HFFc6 (cell line): ENCODE data around the gene MAGI1. TPM values are rescaled to one million over a fixed set of nuclear protein-coding genes. Genes with fewer than 3 reads are reported as not detected.

Experiments
- DNase-seq: peaks from one replicate; pipeline ENCODE4 v3.0.0-alpha.2; 2018
- H3K27ac Mint-ChIP-seq: 2 replicates; pipeline ENCODE4 v1.8.0; 2020; ENCODE audit warnings: mild to moderate bottlenecking, mixed read lengths
- H3K27me3 Mint-ChIP-seq: 2 replicates; pipeline ENCODE4 v1.8.0; 2021; ENCODE audit warnings: mild to moderate bottlenecking, moderate library complexity, mixed read lengths; ENCODE audit not compliant: insufficient read depth
- H3K36me3 Mint-ChIP-seq: 2 replicates; pipeline ENCODE4 v1.8.0; 2021; ENCODE audit warnings: low read depth, mixed read lengths
- H3K4me1 Mint-ChIP-seq: 2 replicates; pipeline ENCODE4 v1.8.0; 2020; ENCODE audit warnings: low read depth, mixed read lengths
- H3K4me3 Mint-ChIP-seq: 2 replicates; pipeline ENCODE4 v1.8.0; 2020; ENCODE audit warnings: mild to moderate bottlenecking, moderate library complexity, mixed read lengths
- H3K9me3 Mint-ChIP-seq: 2 replicates; pipeline ENCODE4 v1.8.0; 2020; ENCODE audit warnings: mild to moderate bottlenecking, mixed read lengths
- CTCF ChIP-seq: fragments of 200-600 bp; sonication (generic); IDR thresholded peaks from 2 replicates; pipeline ENCODE4 v1.5.0; 2021; ENCODE audit warnings: antibody characterized with exemption, mild to moderate bottlenecking
- total RNA-seq, 6 experiments: library from RNA; stranded (reverse); fragmentation: NEBNext Ultra II Directional; extraction: Animal tissue kit (Norgen Biotek cat#: 25700); gene quantifications; 2 replicates in 1 of 6; 3 replicates in 5 of 6; pipeline ENCODE4 v1.2.3, GENCODE V29; 2021

MAGI1 gene
- total RNA-seq, 6 experiments from 2014 or later = 21.1 to 30.5 (median 22.4) TPM

DNA sequence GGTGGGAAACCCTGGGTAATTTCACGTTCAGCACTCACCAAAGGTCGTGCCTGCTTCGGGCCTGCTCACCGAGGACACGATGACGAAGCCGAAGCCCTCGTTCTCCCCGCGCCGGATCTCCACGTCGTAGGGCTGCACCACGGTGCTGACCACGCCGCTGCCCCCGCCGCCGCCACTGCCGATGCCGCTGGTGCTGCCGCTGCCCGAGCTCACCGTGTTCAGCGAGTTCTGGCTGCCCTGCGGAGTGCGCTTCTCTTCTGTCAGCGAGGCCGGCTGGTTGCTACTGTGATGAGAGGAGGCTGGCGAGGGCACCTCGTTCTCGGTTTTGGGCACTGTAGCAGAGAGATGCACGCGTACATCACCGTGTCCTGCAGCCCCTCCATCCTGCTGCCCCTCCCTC lies 659.5 kb downstream of the MAGI1 start:
- no peaks in the 10 kb centered on the region for H3K9me3 Mint-ChIP-seq
- no peak for DNase-seq
- H3K27ac Mint-ChIP-seq = no peak overlapping the region
- no peak overlapping the region for H3K4me3 Mint-ChIP-seq
- peaks cover 39% of the 10 kb centered on the region for H3K36me3 Mint-ChIP-seq
- TF ChIP-seq CTCF = no peak
- H3K27me3 Mint-ChIP-seq = no peaks in the 10 kb centered on the region
- peaks cover 8% of the 10 kb centered on the region; the same call in 1 of the 2 replicates for H3K4me1 Mint-ChIP-seq

DNA sequence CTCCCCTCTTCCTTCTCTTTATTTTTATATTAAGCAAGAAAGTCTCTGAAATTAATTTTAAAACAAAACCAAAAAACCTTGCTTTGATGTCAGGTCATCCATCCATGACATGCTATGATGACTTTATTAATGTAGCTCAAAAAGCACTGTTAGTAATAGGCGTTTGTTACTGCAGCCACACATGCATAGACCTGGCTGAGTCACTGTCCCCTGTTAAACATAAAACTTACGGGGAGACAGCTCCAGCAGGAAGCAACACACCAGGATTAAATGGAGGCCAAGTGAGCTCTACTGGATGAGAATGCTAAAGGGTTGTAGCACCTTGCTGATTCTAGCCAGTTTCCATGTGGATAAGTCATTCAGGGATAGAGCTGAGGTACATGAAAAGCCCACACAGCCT lies 661.1 kb downstream of the MAGI1 start:
- no peaks in the 10 kb centered on the region for H3K9me3 Mint-ChIP-seq
- no peak for TF ChIP-seq CTCF
- DNase-seq = no peak
- peaks cover 28% of the 10 kb centered on the region for H3K36me3 Mint-ChIP-seq
- H3K4me3 Mint-ChIP-seq = no peak overlapping the region
- H3K4me1 Mint-ChIP-seq = peaks cover 8% of the 10 kb centered on the region; the same call in 1 of the 2 replicates
- H3K27ac Mint-ChIP-seq = no peak overlapping the region
- H3K27me3 Mint-ChIP-seq = no peaks in the 10 kb centered on the region

- H3K4me3 Mint-ChIP-seq = no peak overlapping the region
- no peak for TF ChIP-seq CTCF
- no peak overlapping the region for H3K27ac Mint-ChIP-seq
- no peak for DNase-seq
- peaks cover 6% of the 10 kb centered on the region; the same call in 1 of the 2 replicates for H3K4me1 Mint-ChIP-seq
- H3K27me3 Mint-ChIP-seq = no peaks in the 10 kb centered on the region
- H3K9me3 Mint-ChIP-seq = no peaks in the 10 kb centered on the region
- H3K36me3 Mint-ChIP-seq = peaks cover 28% of the 10 kb centered on the region
Measured at GRCh38 chr3:65376426-65376825, 662.3 kb downstream of the MAGI1 start.

GRCh38 chr3:65371053-65371452 lies 667.7 kb downstream of the MAGI1 start:
- no peaks in the 10 kb centered on the region for H3K9me3 Mint-ChIP-seq
- H3K27me3 Mint-ChIP-seq = no peaks in the 10 kb centered on the region
- H3K4me1 Mint-ChIP-seq = no peaks in the 10 kb centered on the region
- DNase-seq = no peak
- no peak overlapping the region for H3K4me3 Mint-ChIP-seq
- no peak overlapping the region for H3K27ac Mint-ChIP-seq
- no peak for TF ChIP-seq CTCF
- peaks cover 29% of the 10 kb centered on the region for H3K36me3 Mint-ChIP-seq

DNA sequence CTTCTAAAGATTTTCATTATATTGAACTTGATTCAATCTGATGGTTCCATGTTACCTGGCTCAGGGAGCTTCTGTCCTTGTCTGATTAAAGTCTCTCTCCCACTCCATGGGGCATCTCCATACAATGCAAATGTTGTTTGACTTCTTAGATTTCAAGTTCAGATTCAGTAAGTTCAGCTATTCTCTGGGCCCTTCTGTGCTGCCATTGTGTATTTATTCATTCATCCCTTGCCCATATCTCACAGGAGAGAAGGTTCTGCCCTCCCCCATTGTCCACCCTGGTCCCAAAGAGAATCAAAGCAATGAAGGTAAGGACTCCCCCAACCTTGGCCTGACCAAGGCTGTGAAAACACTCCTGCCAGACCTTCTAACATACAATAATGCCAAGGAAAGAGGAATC lies 669.9 kb downstream of the MAGI1 start:
- Mint-ChIP-seq H3K27ac (no peak overlapping the region), H3K9me3 (no peaks in the 10 kb centered on the region), H3K27me3 (no peaks in the 10 kb centered on the region), H3K36me3 (peaks cover 34% of the 10 kb centered on the region), H3K4me1 (no peaks in the 10 kb centered on the region), H3K4me3 (no peak overlapping the region)
- TF ChIP-seq CTCF = no peak
- no peak for DNase-seq

DNA sequence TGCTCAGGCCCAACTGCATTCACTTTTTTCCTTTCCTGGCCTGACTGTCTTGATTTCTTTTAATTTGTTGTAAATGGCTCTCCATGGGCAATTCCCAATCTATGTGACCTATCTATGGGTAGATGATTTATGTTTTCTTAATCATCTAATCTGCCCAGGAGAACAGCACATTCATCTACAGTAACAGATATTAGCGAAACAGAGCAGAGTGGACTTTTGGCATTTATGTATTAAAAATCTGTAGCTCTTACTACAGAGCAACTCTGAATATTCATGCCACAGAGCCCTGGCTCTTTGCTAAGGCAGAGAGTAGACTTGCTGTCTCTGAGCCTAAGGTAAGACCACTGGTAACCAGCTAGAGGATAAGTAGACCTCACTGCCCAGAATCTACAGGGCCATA lies 676.0 kb downstream of the MAGI1 start:
- Mint-ChIP-seq H3K27me3 (no peaks in the 10 kb centered on the region), H3K27ac (no peak overlapping the region), H3K9me3 (no peaks in the 10 kb centered on the region), H3K4me1 (peaks cover 1% of the 10 kb centered on the region; the same call in 1 of the 2 replicates), H3K36me3 (peaks cover 45% of the 10 kb centered on the region), H3K4me3 (no peak overlapping the region)
- DNase-seq = no peak
- no peak for TF ChIP-seq CTCF
